ENCODE results near the gene ADAMTS17. TPM values are rescaled to one million over a fixed set of nuclear protein-coding genes. Genes with fewer than 3 reads are reported as not detected.
A peak's percentile ranks its signal among the peaks of the same experiment; 100 is the strongest.

The ADAMTS17 gene
- polyA plus RNA-seq, 12 donors, result 1.6 to 17.4 (median 5.6) TPM; not detected in 1

- no peak for DNase-seq
Measured at GRCh38 chr15:100226107-100226506, 115.7 kb downstream of the ADAMTS17 start.

DNA sequence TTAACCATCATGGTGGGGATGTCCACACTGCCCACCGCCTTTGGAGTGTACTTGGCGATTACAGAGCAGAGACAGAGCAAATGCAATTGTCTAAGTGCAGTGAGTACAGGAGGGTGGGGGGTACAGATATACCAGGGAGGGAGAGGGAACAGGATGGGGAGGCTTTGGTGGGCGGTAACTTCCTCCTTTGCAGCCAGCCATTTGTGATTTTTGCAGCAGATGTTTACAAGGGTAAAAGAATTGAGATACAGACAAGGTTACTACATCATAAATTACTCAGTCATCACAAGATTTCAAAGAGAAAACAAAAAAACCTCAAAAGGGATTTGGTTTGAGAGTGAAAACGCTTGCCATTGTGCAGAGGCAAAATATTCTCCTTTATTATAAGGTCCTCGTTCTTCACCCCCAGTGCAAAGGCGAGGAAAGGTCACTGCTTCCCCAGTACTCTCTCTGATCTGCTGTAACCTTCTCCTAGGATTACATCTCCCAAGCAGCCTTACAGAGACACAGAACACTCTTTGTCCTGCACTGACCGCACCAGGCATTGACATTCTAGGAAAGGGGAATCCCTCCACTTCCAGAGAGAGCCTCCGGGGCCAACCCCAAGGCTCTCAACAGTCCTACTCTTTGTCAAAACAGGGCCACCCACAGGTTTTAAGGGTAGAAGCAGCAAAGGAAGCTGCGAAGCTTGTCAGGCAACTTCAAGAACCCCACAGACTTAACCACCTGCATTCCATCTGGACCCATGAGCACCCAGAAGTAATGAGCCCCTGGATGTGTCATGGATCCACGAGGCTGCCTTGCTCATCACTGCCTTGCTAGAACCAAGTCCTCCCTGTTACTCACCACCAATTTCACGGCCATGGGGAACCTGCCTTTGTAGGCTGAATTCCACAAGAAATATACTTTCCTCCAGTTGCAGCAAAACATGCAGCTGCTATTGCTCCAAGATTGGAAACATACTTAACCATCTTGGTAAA, 117.3 kb downstream of the ADAMTS17 start:
- no peak for DNase-seq

GRCh38 chr15:100222349-100222715, 119.4 kb downstream of the ADAMTS17 start:
- no peak for DNase-seq

- peak; percentile 53 for DNase-seq
Measured at GRCh38 chr15:100221471-100222348, 120.1 kb downstream of the ADAMTS17 start.

DNA sequence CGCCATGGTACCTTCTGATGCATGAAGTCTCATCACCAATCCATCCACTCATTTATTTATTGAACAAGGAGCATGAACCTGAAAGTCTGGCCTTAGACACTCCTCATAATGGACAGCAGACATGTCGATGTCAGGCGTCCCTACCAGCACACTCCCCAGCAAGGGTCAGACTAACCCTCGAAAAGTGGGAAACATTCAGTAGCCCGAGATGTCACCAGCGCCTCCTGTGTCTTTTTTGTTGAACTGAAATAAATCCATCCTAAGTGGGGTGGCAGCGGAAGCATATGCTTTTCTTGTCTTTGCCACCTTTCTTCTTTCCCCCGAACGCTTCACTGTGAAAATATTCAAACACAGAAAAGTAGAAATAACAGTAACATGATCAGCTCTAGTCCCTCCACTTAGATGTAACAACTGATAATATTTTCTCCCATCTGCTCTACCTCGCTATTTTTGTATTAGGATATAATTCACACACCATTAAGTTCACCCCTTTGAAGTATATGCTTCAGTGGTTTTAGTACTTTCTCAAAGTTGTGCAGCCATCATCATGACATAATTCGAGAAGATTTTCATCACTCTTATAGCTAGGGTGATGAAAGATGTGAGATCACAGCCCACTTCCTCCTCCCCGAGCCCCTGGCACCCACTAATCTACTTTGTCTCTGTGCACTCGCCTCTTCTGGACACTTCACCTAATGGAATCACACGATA, 121.6 kb downstream of the ADAMTS17 start:
- no peak for DNase-seq

DNA sequence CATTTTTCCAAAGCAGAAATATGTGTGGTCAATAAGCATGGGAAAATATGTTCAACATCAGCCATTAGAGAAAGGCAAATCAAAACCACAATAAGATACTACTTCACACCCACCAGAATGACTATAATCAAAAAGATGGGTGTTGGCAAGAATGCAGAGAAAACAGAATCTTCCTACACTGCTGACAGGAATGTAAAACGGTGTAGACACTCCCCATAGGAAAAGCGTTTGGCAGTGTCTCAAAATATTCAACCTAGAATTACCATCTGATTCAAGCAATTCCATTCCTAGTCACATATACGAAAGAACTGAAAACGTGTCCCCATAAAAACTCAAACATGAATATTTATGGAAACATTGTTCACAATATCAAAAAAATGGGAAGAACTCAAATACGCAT, 123.3 kb downstream of the ADAMTS17 start:
- no peak for DNase-seq

DNA sequence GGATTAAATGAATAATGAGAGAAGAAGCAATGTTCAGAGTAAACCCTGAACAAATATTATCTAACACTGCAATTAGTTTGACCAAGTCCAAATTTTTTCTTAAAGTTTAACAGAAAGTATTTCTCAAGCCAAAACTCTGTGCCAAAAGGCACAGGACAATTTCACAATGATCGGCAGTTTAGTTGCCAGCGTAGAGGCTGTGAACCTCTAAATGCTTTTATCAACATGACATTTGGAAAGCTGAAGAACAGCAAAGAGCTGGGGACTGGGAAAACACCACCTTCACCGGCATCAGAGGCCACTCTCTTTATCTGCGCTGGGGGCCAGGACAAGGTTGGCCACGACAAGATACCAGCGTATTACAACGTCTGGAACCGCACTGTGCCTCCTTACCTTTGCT, 125.6 kb downstream of the ADAMTS17 start:
- DNase-seq, result no peak

DNA sequence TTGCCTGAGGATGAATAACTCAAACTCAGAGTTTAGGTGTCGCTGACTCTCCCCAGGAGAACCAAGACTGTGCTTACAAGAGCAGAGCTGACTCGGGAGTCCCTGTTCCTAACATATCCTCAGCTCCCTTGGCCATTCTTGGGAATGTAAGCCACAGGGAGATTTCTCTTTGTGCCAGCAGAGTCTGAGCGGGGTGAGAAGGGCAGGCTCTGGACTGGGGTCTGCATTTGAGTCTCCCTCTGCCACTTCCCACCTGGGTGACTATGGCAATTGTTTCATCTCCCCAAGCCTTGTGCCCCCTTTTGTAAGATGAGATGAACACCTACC, 126.0 kb downstream of the ADAMTS17 start:
- no peak for DNase-seq

GRCh38 chr15:100215031-100215842, 126.5 kb downstream of the ADAMTS17 start:
- no peak for DNase-seq

DNA sequence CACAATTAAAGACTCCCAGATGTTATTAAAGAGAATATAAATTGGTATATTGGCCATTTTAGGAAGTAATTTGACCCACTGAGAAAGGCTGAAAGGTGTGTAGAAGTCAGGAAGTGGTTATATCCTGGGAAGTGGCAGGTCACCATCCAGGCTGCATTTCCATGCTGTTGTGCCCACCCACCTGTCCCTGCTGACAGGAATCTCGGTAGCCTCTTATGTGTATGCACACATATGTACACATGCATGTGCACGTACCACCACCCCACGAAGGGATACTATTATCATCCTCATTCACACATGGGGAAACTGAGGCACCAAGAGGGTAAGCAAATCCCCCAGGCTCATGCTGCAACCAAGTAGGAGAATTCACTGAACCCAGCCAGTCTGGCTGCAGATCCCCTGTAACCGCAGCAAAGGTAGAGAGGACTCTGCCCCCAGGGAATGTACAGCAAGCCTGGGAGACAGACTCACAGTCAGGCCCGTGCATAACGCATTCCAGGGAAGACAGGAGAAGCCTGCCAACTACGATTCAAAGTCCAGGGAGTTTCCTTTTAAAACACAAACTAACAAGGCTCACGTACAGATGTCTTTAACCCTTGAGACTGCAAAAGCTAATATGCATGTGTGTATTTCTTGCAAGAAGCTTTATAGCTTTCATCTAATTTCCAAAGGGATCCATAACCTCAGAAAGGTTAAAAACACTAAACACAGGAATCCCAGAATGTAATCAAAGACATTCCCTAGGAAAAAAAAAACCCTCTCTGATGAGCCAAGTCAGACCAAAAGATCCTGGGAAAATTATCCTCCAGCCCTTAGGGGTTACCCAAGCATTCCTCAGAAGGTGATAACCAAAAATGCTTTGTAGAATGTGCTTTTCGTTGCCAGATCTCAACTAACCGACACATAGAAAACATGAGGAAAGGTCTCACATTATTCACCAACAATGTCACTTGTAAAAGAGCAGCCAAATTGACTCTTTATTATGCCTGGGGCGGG, 129.6 kb downstream of the ADAMTS17 start:
- no peak for DNase-seq

GRCh38 chr15:100210338-100210737, 131.4 kb downstream of the ADAMTS17 start:
- no peak for DNase-seq

DNA sequence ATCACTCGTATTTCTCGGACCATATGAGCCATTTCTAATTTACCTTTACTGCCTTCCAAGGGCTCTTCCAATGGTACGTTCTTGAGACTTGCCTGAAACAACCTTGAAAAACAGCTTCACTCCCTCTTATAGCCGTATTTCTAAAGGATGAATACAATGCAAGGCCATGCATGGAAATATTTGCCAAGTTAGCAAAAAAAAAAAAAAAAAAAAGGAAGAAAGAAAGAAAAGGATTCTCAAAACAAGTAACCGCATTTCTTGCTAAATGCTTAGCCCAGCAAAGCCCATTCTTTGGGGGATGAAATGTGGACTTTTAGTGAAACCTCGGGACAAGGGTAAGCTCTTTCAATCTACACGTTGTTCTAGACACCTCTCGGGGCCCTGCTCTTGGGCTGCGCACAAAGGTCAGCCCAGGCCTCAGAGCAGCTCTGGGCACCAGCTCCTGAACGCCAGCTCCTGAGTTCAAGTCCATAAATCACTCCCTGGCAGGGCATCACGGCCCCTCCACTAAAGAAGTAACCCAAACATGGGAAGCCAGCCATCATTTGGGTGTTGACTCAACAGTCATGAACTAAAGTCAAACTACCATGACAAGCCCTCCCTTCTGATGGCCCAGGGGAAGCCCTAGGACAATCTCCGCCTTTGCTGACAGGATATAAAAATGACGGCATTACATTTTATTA, 132.7 kb downstream of the ADAMTS17 start:
- no peak for DNase-seq

- no peak for DNase-seq
Measured at GRCh38 chr15:100207053-100207452, 134.7 kb downstream of the ADAMTS17 start.

DNA sequence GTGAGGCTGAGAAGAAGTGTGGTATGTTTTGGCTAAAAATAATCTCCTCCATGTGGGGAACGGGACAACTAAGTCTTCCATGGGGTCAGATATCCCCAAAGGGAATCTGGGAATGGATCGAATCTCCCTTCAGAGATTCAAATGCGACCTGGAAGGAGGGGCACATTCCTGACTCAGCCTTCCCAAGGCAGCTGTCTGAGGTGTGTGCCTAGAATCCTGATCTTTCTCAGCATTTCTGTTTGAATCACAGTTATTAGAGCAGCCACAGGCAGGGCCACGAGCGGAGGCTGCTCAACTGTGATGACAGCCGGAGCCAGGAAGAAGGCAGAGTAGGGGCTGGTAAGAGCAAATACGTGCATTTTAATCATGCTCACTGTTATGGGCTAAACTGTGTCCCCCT, 135.1 kb downstream of the ADAMTS17 start:
- no peak for DNase-seq

DNA sequence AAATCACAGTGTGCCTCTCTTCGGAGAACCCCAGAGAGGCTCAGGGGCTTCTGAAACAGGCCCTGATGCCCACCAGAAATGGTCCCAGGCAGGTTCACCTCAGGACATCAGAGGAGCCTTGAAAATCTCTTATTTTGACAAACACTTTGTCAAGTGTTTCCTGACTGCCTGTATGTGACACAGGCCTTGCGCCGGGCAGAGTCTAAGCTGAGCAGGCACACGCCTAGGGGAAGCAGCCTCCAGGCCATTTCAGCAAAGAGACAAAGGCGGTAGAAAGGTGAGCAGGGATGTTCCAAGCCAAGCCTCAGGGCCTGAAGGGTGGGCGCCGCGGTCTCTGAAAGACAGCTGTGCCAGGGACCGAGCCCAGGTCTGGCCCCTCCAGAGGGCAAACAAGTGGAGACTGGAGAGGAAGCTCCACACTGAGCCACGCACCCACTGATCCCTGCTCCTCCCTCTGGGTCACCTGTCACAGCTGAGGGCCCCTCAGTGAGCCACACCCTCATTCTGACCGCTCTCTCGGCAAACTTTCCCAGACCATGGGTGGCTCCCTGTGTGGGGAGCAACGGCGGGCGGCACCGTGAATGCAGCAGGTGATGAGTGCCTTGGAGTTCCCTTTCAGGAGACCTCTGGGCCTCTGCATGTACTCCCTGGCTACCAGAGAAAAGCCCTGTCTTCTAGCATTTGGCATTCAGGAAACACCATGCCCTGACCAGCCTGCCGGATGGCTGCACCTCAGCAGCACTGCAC, 136.1 kb downstream of the ADAMTS17 start:
- no peak for DNase-seq

- no peak for DNase-seq
Measured at GRCh38 chr15:100204771-100205170, 137.0 kb downstream of the ADAMTS17 start.

GRCh38 chr15:100204211-100204610, 137.6 kb downstream of the ADAMTS17 start:
- no peak for DNase-seq

GRCh38 chr15:100202309-100202960, 139.3 kb downstream of the ADAMTS17 start:
- DNase-seq, result no peak
